ENCODE measurements around the gene GFAP. TPM values are rescaled to one million over a fixed set of nuclear protein-coding genes. Genes with fewer than 3 reads are reported as not detected.

GFAP gene
- total RNA-seq, 1 donor from 2014 or later, result 4.1 TPM

GRCh38 chr17:44892250-44892649 lies 23.1 kb downstream of the GFAP start:
- no peak overlapping the region for H3K27ac ChIP-seq (replicated peaks)
- peaks cover 43% of the 10 kb centered on the region for H3K36me3 ChIP-seq
- TF ChIP-seq, protein P1, sequence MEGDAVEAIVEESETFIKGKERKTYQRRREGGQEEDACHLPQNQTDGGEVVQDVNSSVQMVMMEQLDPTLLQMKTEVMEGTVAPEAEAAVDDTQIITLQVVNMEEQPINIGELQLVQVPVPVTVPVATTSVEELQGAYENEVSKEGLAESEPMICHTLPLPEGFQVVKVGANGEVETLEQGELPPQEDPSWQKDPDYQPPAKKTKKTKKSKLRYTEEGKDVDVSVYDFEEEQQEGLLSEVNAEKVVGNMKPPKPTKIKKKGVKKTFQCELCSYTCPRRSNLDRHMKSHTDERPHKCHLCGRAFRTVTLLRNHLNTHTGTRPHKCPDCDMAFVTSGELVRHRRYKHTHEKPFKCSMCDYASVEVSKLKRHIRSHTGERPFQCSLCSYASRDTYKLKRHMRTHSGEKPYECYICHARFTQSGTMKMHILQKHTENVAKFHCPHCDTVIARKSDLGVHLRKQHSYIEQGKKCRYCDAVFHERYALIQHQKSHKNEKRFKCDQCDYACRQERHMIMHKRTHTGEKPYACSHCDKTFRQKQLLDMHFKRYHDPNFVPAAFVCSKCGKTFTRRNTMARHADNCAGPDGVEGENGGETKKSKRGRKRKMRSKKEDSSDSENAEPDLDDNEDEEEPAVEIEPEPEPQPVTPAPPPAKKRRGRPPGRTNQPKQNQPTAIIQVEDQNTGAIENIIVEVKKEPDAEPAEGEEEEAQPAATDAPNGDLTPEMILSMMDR (IDR thresholded peaks at IDR 0.05; ENCODE audit: borderline replicate concordance), result no peak
- intact Hi-C loops (cut with micrococcal nuclease), result no loop called here
- peaks cover 19% of the 10 kb centered on the region for H3K4me1 ChIP-seq
- H3K27me3 ChIP-seq (ENCODE audit: low read depth), result no peaks in the 10 kb centered on the region
- H3K9me3 ChIP-seq (replicated peaks), result no peaks in the 10 kb centered on the region
- H3K4me3 ChIP-seq, result no peak overlapping the region
- no peak for DNase-seq

GRCh38 chr17:44889003-44889402 lies 26.3 kb downstream of the GFAP start:
- Histone ChIP-seq H3K27me3 (ENCODE audit: low read depth) (no peaks in the 10 kb centered on the region), H3K36me3 (peaks cover 63% of the 10 kb centered on the region), H3K4me3 (no peak overlapping the region), H3K9me3 (replicated peaks) (no peaks in the 10 kb centered on the region), H3K27ac (replicated peaks) (no peak overlapping the region), H3K4me1 (peaks cover 15% of the 10 kb centered on the region)
- no peak for DNase-seq
- intact Hi-C loops (cut with micrococcal nuclease), result no loop called here
- TF ChIP-seq, protein P1 (IDR thresholded peaks at IDR 0.05; ENCODE audit: borderline replicate concordance), result no peak

DNA sequence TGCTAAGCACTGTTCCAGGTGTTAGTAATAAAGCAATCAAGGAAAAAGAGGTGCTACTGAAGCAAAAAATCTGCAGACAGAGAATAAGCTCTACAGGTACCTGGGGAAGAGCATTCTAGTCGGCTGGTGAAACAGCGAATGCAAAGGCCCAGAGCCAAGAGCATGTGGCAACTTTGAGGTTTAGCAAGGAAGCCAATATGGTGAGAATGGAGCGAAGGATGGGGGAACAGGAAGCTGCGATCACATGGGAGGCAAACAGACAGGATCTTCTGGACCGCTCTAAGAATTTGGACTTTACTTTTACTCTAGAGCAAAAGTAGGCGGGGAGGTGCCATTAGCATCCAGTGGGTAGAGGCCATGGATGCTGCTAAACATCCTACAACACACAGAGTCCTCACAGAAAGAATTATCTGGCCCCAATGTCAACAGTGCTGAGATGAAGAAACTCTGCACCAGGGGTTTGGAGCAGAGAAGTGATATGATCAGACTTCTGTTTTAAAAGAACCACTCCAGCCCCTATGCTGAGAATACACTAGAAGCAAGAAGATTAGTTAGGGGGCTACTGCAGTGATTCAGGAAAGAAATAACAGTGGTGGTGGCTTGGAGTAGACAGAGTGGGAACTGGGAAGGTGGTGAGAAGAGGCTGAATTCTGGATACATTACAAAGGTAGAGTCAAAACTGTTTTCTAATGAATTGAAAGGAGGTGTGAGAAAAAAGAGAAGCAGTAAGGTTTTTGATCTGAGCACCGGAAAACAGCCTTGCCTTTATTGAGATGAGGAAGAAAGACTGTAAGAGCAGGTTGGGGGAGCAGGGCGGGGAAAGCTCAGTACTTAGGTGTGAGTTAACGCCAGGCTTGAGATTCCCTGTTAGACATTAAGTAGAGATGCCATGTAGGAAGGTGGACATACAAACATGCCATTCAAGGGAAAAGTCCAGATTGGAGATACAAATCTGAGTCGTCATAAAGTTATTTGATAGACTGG lies 27.0 kb downstream of the GFAP start:
- H3K4me1 ChIP-seq, result peaks cover 15% of the 10 kb centered on the region

DNA sequence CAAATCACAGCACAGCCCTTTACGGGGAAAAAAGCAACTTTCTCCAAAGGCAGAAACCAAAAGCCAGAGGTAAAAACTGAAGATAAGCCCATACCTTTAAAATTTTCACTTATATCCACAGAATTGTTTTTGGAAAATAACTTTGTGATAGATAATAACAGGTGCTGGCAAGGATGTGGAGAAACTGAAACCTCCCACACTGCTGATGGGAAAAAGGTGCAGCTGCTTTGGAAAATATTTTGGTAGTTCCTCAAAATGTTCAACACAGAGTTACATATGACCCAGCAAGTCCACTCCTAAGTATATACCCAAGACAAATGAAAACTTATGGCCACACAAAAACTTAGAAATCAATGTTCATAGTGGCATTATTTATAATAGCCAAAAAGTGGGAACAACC lies 28.3 kb downstream of the GFAP start:
- Histone ChIP-seq H3K27me3 (ENCODE audit: low read depth) (no peaks in the 10 kb centered on the region), H3K4me3 (no peak overlapping the region), H3K36me3 (peaks cover 64% of the 10 kb centered on the region), H3K27ac (replicated peaks) (no peak overlapping the region), H3K4me1 (peaks cover 15% of the 10 kb centered on the region), H3K9me3 (replicated peaks) (no peaks in the 10 kb centered on the region)
- TF ChIP-seq, protein P1 (IDR thresholded peaks at IDR 0.05; ENCODE audit: borderline replicate concordance), result no peak
- intact Hi-C loops (cut with micrococcal nuclease), result no loop called here
- no peak for DNase-seq

More for the DNA sequence above, 27.0 kb downstream of the GFAP start:
- Histone ChIP-seq H3K27me3 (ENCODE audit: low read depth) (no peaks in the 10 kb centered on the region), H3K9me3 (replicated peaks) (no peaks in the 10 kb centered on the region), H3K27ac (replicated peaks) (no peak overlapping the region), H3K4me3 (no peak overlapping the region), H3K36me3 (peaks cover 63% of the 10 kb centered on the region)
- TF ChIP-seq, protein P1 (IDR thresholded peaks at IDR 0.05; ENCODE audit: borderline replicate concordance), result no peak
- intact Hi-C loops (cut with micrococcal nuclease), result no loop called here
- DNase-seq, result no peak

- Histone ChIP-seq H3K4me3 (no peak overlapping the region), H3K4me1 (peaks cover 15% of the 10 kb centered on the region), H3K27me3 (ENCODE audit: low read depth) (no peaks in the 10 kb centered on the region), H3K36me3 (peaks cover 71% of the 10 kb centered on the region), H3K9me3 (replicated peaks) (no peaks in the 10 kb centered on the region), H3K27ac (replicated peaks) (no peak overlapping the region)
- intact Hi-C loops (cut with micrococcal nuclease), result no loop called here
- DNase-seq, result no peak
- TF ChIP-seq, protein P1 (IDR thresholded peaks at IDR 0.05; ENCODE audit: borderline replicate concordance), result no peak
Measured at GRCh38 chr17:44884941-44885340, 30.4 kb downstream of the GFAP start.

Measured in left ventricle myocardium inferior (tissue), 1 donor.